HepG2 (cell line): ENCODE measurements around the gene TTLL11. TPM values are rescaled to one million over a fixed set of nuclear protein-coding genes. Genes with fewer than 3 reads are reported as not detected.

Experiments used
- ATAC-seq: fragments of 200-7000 bp; cut with Tn5 transposase; 3 replicates; pipeline ENCODE4 v1.9.1; 2020; ENCODE audit warnings: mild to moderate bottlenecking, moderate library complexity
- BruUV-seq: library from RNA; stranded (reverse); fragments of 400-500 nt; replicated peaks from 2 replicates; lab custom pipeline; 2021; lab: Mats Ljungman, UMichigan
- CTCF ChIA-PET: fragments of 300-600 bp; formaldehyde crosslinking; extraction: SDS; loops from one replicate; lab custom pipeline; 2021; ENCODE audit warnings: low total read pairs, inconsistent platforms, low intra/inter-chr PET ratio; lab: Yijun Ruan, JAX
- POLR2A ChIA-PET: fragments of 350-600 bp; sonication (Branson Sonifier 250); formaldehyde crosslinking; loops from one replicate; lab custom pipeline; 2020; ENCODE audit warnings: antibody characterized with exemption, inconsistent platforms; lab: Yijun Ruan, JAX
- DNase-seq: peaks from one replicate; pipeline ENCODE4 v3.0.0-alpha.2; 2015; ENCODE audit warnings: low spot score
- FAIRE-seq: peaks from 3 replicates; lab custom pipeline; 2011; peaks lifted over from hg19 to GRCh38; lab: Jason Lieb, UNC
- H2AFZ ChIP-seq: one replicate; pipeline ENCODE4 v1.6.1; 2011; ENCODE audit warnings: low read length, inconsistent platforms
- H3K27ac ChIP-seq: fragments of 300-600 bp; 3 replicates; pipeline ENCODE4 v1.8.0; 2011; ENCODE audit warnings: mixed run types, mild to moderate bottlenecking, mixed read lengths, low read length, inconsistent platforms; ENCODE audit not compliant: insufficient read depth; ENCODE audit errors: extremely low read length
- H3K27me3 ChIP-seq, 2 experiments: fragments of 200-600 bp in 1 of 2; 2 replicates in 1 of 2; 3 replicates in 1 of 2; pipeline versions ENCODE4 v1.6.0 to v1.8.0; 2011; ENCODE audit warnings: low read length in 2 of 2, mild to moderate bottlenecking in 2 of 2, moderate library complexity in 2 of 2, inconsistent platforms in 1 of 2; ENCODE audit not compliant: insufficient read depth in 2 of 2, control insufficient read depth in 1 of 2
- H3K36me3 ChIP-seq, 2 experiments: fragments of 200-600 bp in 1 of 2; replicated peaks in 1 of 2; 2 replicates in 1 of 2; 3 replicates in 1 of 2; pipeline versions ENCODE4 v1.5.1 to v1.8.0; 2011; ENCODE audit warnings: low read length in 2 of 2, inconsistent platforms in 1 of 2; ENCODE audit not compliant: insufficient read depth in 2 of 2, control insufficient read depth in 1 of 2
- H3K4me1 ChIP-seq: 2 replicates; pipeline ENCODE4 v1.5.1; 2012; ENCODE audit warnings: low read length, inconsistent platforms; ENCODE audit not compliant: insufficient read depth
- H3K4me2 ChIP-seq: 2 replicates; pipeline ENCODE4 v1.6.0; 2011; ENCODE audit warnings: low read depth, low read length, inconsistent platforms
- H3K4me3 ChIP-seq, 3 experiments: fragments of 200-600 bp in 1 of 3; sonication (generic), shearing (Covaris generic) in 1 of 3; replicated peaks in 1 of 3; 2 replicates each; pipeline ENCODE4 v1.5.1; 2011 to 2016; ENCODE audit warnings: low read length in 3 of 3, inconsistent platforms in 2 of 3, low read depth in 2 of 3, mild to moderate bottlenecking in 2 of 3, control low read depth in 1 of 3, mixed read lengths in 1 of 3; ENCODE audit not compliant: insufficient read depth in 1 of 3
- H3K79me2 ChIP-seq: one replicate; pipeline ENCODE4 v1.6.1; 2011; ENCODE audit warnings: low read length, inconsistent platforms; ENCODE audit not compliant: insufficient read depth
- H3K9ac ChIP-seq: 2 replicates; pipeline ENCODE4 v1.6.0; 2011; ENCODE audit warnings: mild to moderate bottlenecking, low read depth, low read length, inconsistent platforms; ENCODE audit not compliant: insufficient read depth
- H3K9me3 ChIP-seq: 2 replicates; pipeline ENCODE4 v1.5.1; 2012; ENCODE audit warnings: mild to moderate bottlenecking, low read length
- H4K20me1 ChIP-seq: 2 replicates; pipeline ENCODE4 v1.6.0; 2011; ENCODE audit warnings: inconsistent platforms, mild to moderate bottlenecking, low read length, moderate library complexity; ENCODE audit not compliant: insufficient read depth
- NCOR1 ChIP-seq: fragments of 200-600 bp; sonication (generic); IDR thresholded peaks from 2 replicates; pipeline ENCODE4 v1.7.0; 2017; ENCODE audit warnings: antibody characterized with exemption, low read length, borderline replicate concordance
- PATZ1 ChIP-seq: sonication (generic); formaldehyde crosslinking; IDR thresholded peaks from 2 replicates; pipeline ENCODE4 v1.4.0; 2020; ENCODE audit warnings: missing genetic modification reagents
- RARG ChIP-seq: sonication (generic); formaldehyde crosslinking; IDR thresholded peaks from 2 replicates; pipeline ENCODE4 v1.4.0; 2020; ENCODE audit warnings: low read depth, mild to moderate bottlenecking, missing genetic modification reagents
- SALL1 ChIP-seq: sonication (generic); formaldehyde crosslinking; IDR thresholded peaks from 2 replicates; pipeline ENCODE4 v1.8.0; 2022; ENCODE audit warnings: mild to moderate bottlenecking, missing genetic modification reagents
- TOE1 ChIP-seq: sonication (generic); formaldehyde crosslinking; IDR thresholded peaks from 2 replicates; pipeline ENCODE4 v1.4.0; 2020; ENCODE audit warnings: mild to moderate bottlenecking, missing genetic modification reagents
- TP53 ChIP-seq: sonication (generic); formaldehyde crosslinking; conservative IDR thresholded peaks from 2 replicates; pipeline ENCODE4 v1.4.0; 2020; ENCODE audit warnings: missing genetic modification reagents
- ZMYM3 ChIP-seq: sonication (generic); formaldehyde crosslinking; IDR thresholded peaks from 2 replicates; pipeline ENCODE4 v1.5.1; 2020; ENCODE audit warnings: mild to moderate bottlenecking, missing genetic modification reagents
- ZNF121 ChIP-seq: sonication (generic); formaldehyde crosslinking; IDR thresholded peaks from 2 replicates; pipeline ENCODE4 v1.5.0; 2020; ENCODE audit warnings: mild to moderate bottlenecking, missing genetic modification reagents
- ZNF274 ChIP-seq: sonication (generic); formaldehyde crosslinking; IDR thresholded peaks from 2 replicates; pipeline ENCODE4 v1.5.1; 2020; ENCODE audit warnings: mild to moderate bottlenecking, missing genetic modification reagents
- ZNF619 ChIP-seq: sonication (generic); formaldehyde crosslinking; IDR thresholded peaks from 2 replicates; pipeline ENCODE4 v1.4.0; 2020; ENCODE audit warnings: mild to moderate bottlenecking, missing genetic modification reagents
- WGBS: methylation state at CpG from one replicate; pipeline ENCODE4 v1.1.6; 2017; ENCODE audit warnings: low lambda C conversion rate; 5-methylcytosine and 5-hydroxymethylcytosine counted together
- in situ Hi-C: cut with HindIII; loops from 2 replicates; pipeline ENCODE4 v1.10.0; 2017; ENCODE audit warnings: low pct_unique_long_range_greater_than_20kb; ENCODE audit not compliant: extremely low pct_ligation_motif_present
- intact Hi-C: fragments of 100-400 bp; cut with micrococcal nuclease; formaldehyde crosslinking; loops from one replicate; pipeline ENCODE4 v1.10.0; 2022; ENCODE audit not compliant: unreplicated experiment
- polyA plus RNA-seq, 8 experiments: library from polyadenylated mRNA; depleted of rRNA in 3 of 8; stranded (reverse) in 7 of 8; unstranded in 1 of 8; fragments of >200 nt; fragmentation: Illumina TruSeq in 4 of 8; extraction: Trizol in 4 of 8; gene quantifications; 2 replicates each; pipeline versions ENCODE4 v1.2.1 to v1.2.3, GENCODE V29; 2011 to 2016; ENCODE audit warnings: low read depth in 4 of 8, missing spikeins in 1 of 8, mixed read lengths in 1 of 8; ENCODE audit not compliant: insufficient read depth in 1 of 8
- total RNA-seq, 5 experiments: library from RNA; depleted of rRNA; stranded (reverse); fragments of >200 nt; fragmentation: Illumina TruSeq; extraction: Trizol; gene quantifications; 2 replicates each; pipeline ENCODE4 v1.2.3, GENCODE V29; 2016; ENCODE audit warnings: low read depth in 1 of 5

The TTLL11 gene
- total and polyA plus RNA-seq, 2 of the 13 experiments (the other 11 are each of a cell fraction or from before 2014, with no cell fraction given): 4.5 to 5.2 TPM

GRCh38 chr9:122135529-122135859 is 42.4 kb upstream of the TTLL11 start:
- intact Hi-C loops (loop anchor here (5.0 kb wide), 1 partner anchor 127 kb away; the partner anchor contains the start of genes MRRF and RBM18), in situ Hi-C loops (no loop called here)
- CTCF ChIA-PET: no interaction called here
- Histone ChIP-seq H3K79me2 (no peaks in the 10 kb centered on the region), H3K36me3 (no peaks in the 10 kb centered on the region), H3K4me1 (peaks cover 73% of the 10 kb centered on the region), H3K9me3 (no peaks in the 10 kb centered on the region), H3K9ac (no peak overlapping the region), H3K27ac (no peak overlapping the region), H3K4me2 (no peak overlapping the region), H4K20me1 (no peaks in the 10 kb centered on the region), H2AFZ (no peak overlapping the region), H3K27me3 (peaks cover 0 to 15% of the 10 kb centered on the region in 2 experiments; a peak in 1 of 5 replicates), H3K4me3 (no peak overlapping the region)
- POLR2A ChIA-PET: no interaction called here
- DNase-seq: no peak
- no TSS peak for BruUV-seq
- WGBS: 74% methylated on average over 6 of the region's 7 CpGs
- TF ChIP-seq ZNF121 (CRISPR knock-in tag) (peak; percentile 64), RARG (CRISPR knock-in tag) (no peak)
- ATAC-seq: no peak
- FAIRE-seq: no peak

- H3K9me3 ChIP-seq: no peaks in the 10 kb centered on the region
- WGBS: 37% methylated on average over 10 of the region's 12 CpGs
- ATAC-seq: no peak
- H3K27ac ChIP-seq: no peak overlapping the region
- H2AFZ ChIP-seq: no peak overlapping the region
- CTCF ChIA-PET: interaction anchor here (1.1 kb wide), 1 partner anchor 10 kb away, joined by 3 read pairs; no protein-coding TSS in a partner anchor
- H3K4me1 ChIP-seq: peaks cover 68% of the 10 kb centered on the region
- H3K27me3 ChIP-seq: peaks cover 0 to 15% of the 10 kb centered on the region in 2 experiments; a peak in 1 of 5 replicates
- no peak overlapping the region for H3K9ac ChIP-seq
- no peaks in the 10 kb centered on the region for H3K79me2 ChIP-seq
- in situ Hi-C loops: no loop called here
- no TSS peak for BruUV-seq
- peak overlapping the region; percentile 14 for H3K4me2 ChIP-seq
- H3K36me3 ChIP-seq: no peaks in the 10 kb centered on the region
- peak overlapping the region in 1 of 3 experiments; percentile 8; a peak in 1 of 6 replicates for H3K4me3 ChIP-seq
- no peak for FAIRE-seq
- POLR2A ChIA-PET: no interaction called here
- DNase-seq: no peak
- no peaks in the 10 kb centered on the region for H4K20me1 ChIP-seq
- intact Hi-C loops: loop anchor here (5.0 kb wide), 1 partner anchor 127 kb away; the partner anchor contains the start of genes MRRF and RBM18
- 0 out of 2 replicates have a peak, but pooled peaks have one; percentile 20 for TF ChIP-seq PATZ1 (CRISPR knock-in tag)
- no peak for TF ChIP-seq ZMYM3 (CRISPR knock-in tag)
- TF ChIP-seq TOE1: no peak
- no peak for TF ChIP-seq ZNF619
- TF ChIP-seq SALL1: no peak
- TF ChIP-seq TP53 (CRISPR knock-in tag): no peak
- no peak for TF ChIP-seq ZNF274 (CRISPR knock-in tag)
- TF ChIP-seq NCOR1: no peak
Observed at GRCh38 chr9:122134822-122135528, 41.9 kb upstream of the TTLL11 start.
